IMR-90 (cell line): ENCODE measurements around the gene COQ2. TPM values are rescaled to one million over a fixed set of nuclear protein-coding genes. Genes with fewer than 3 reads are reported as not detected.

Experiments used
- ATAC-seq: fragments of 200-7000 bp; cut with Tn5 transposase; 2 replicates; pipeline ENCODE4 v1.9.1; 2020; ENCODE audit warnings: low read depth, mild to moderate bottlenecking, moderate library complexity
- BruUV-seq: library from RNA; stranded (reverse); fragments of 400-500 nt; replicated peaks from 2 replicates; lab custom pipeline; 2021; lab: Mats Ljungman, UMichigan
- CTCF ChIA-PET: fragments of 300-600 bp; formaldehyde crosslinking; extraction: SDS; loops from one replicate; lab custom pipeline; 2021; ENCODE audit warnings: antibody characterized with exemption; lab: Yijun Ruan, JAX
- POLR2A ChIA-PET: fragments of 300-600 bp; sonication (Branson Sonifier 250); formaldehyde crosslinking; loops from one replicate; lab custom pipeline; 2022; ENCODE audit warnings: antibody characterized with exemption; ENCODE audit not compliant: unreplicated experiment; lab: Charles Lee
- DNase-seq: peaks from one replicate; pipeline ENCODE4 v3.0.0; 2013
- H2AFZ ChIP-seq: replicated peaks from 2 replicates; pipeline ENCODE3; 2013; ENCODE audit warnings: low read length, mild to moderate bottlenecking; ENCODE audit not compliant: poor library complexity
- H2AK5ac ChIP-seq: 2 replicates; pipeline ENCODE4 v1.6.1; 2013; ENCODE audit warnings: low read depth, low read length, inconsistent platforms
- H2AK9ac ChIP-seq: replicated peaks from 2 replicates; pipeline ENCODE3; 2013; ENCODE audit warnings: mild to moderate bottlenecking, low read depth, low read length, moderate library complexity; ENCODE audit not compliant: poor library complexity
- H2BK120ac ChIP-seq: 2 replicates; pipeline ENCODE4 v1.6.1; 2013; ENCODE audit warnings: low read depth, low read length, inconsistent platforms
- H2BK15ac ChIP-seq: 3 replicates; pipeline ENCODE4 v1.6.1; 2013; ENCODE audit warnings: low read depth, low read length, inconsistent platforms
- H2BK20ac ChIP-seq: 2 replicates; pipeline ENCODE4 v1.6.1; 2013; ENCODE audit warnings: low read depth, mild to moderate bottlenecking, inconsistent platforms, low read length, moderate library complexity
- H2BK5ac ChIP-seq: 2 replicates; pipeline ENCODE4 v1.6.1; 2013; ENCODE audit warnings: mild to moderate bottlenecking, low read depth, low read length, inconsistent platforms; ENCODE audit not compliant: poor library complexity, severe bottlenecking
- H3K14ac ChIP-seq: replicated peaks from 2 replicates; pipeline ENCODE4 v1.6.1; 2013; ENCODE audit warnings: low read depth, low read length, inconsistent platforms
- H3K18ac ChIP-seq: 2 replicates; pipeline ENCODE4 v1.6.1; 2013; ENCODE audit warnings: low read depth, low read length, control low read depth
- H3K23ac ChIP-seq: 2 replicates; pipeline ENCODE4 v1.6.1; 2013; ENCODE audit warnings: low read depth, low read length, inconsistent platforms
- H3K27ac ChIP-seq: 2 replicates; pipeline ENCODE4 v1.5.1; 2013; ENCODE audit warnings: mild to moderate bottlenecking, control low read depth, low read length; ENCODE audit not compliant: insufficient read depth
- H3K27me3 ChIP-seq: 2 replicates; pipeline ENCODE4 v1.6.1; 2013; ENCODE audit warnings: low read length; ENCODE audit not compliant: control insufficient read depth, insufficient read depth
- H3K36me3 ChIP-seq: 2 replicates; pipeline ENCODE4 v1.6.1; 2013; ENCODE audit warnings: low read length, mixed read lengths; ENCODE audit not compliant: control insufficient read depth, insufficient read depth
- H3K4ac ChIP-seq: 2 replicates; pipeline ENCODE4 v1.6.1; 2013; ENCODE audit warnings: low read depth, low read length, inconsistent platforms
- H3K4me1 ChIP-seq: 2 replicates; pipeline ENCODE4 v1.6.1; 2013; ENCODE audit warnings: low read length, mixed read lengths; ENCODE audit not compliant: control insufficient read depth, insufficient read depth
- H3K4me2 ChIP-seq: 2 replicates; pipeline ENCODE4 v1.6.1; 2013; ENCODE audit warnings: low read depth, mild to moderate bottlenecking, control low read depth, low read length, moderate library complexity
- H3K4me3 ChIP-seq: 2 replicates; pipeline ENCODE4 v1.5.1; 2013; ENCODE audit warnings: low read depth, mild to moderate bottlenecking, control low read depth, low read length, moderate library complexity; ENCODE audit not compliant: insufficient read depth
- H3K56ac ChIP-seq: 2 replicates; pipeline ENCODE4 v1.6.1; 2013; ENCODE audit warnings: low read length, inconsistent platforms; ENCODE audit not compliant: insufficient read depth; ENCODE audit errors: extremely low read depth
- H3K79me1 ChIP-seq, 2 experiments: 2 replicates each; pipeline ENCODE4 v1.6.1; 2013; ENCODE audit warnings: low read length in 2 of 2, inconsistent platforms in 1 of 2, low read depth in 1 of 2
- H3K9ac ChIP-seq: 2 replicates; pipeline ENCODE4 v1.6.1; 2013; ENCODE audit warnings: low read depth, low read length, control low read depth
- H3K9me1 ChIP-seq: 2 replicates; pipeline ENCODE4 v1.6.1; 2013; ENCODE audit warnings: low read length, inconsistent platforms; ENCODE audit not compliant: insufficient read depth
- H3K9me3 ChIP-seq: 2 replicates; pipeline ENCODE4 v1.6.1; 2013; ENCODE audit warnings: low read length; ENCODE audit not compliant: control insufficient read depth, insufficient read depth
- H4K20me1 ChIP-seq: 2 replicates; pipeline ENCODE4 v1.6.1; 2013; ENCODE audit warnings: low read length, inconsistent platforms; ENCODE audit not compliant: insufficient read depth
- H4K5ac ChIP-seq: 2 replicates; pipeline ENCODE4 v1.6.1; 2013; ENCODE audit warnings: mild to moderate bottlenecking, low read depth, low read length, control low read depth
- H4K8ac ChIP-seq, 2 experiments: 2 replicates each; pipeline ENCODE4 v1.6.1; 2013; ENCODE audit warnings: low read depth in 2 of 2, low read length in 2 of 2, control low read depth in 1 of 2, inconsistent platforms in 1 of 2
- H4K91ac ChIP-seq: 2 replicates; pipeline ENCODE4 v1.6.1; 2013; ENCODE audit warnings: low read depth, low read length, inconsistent platforms; ENCODE audit not compliant: insufficient read depth
- BHLHE40 ChIP-seq: fragments of 150-350 bp; IDR thresholded peaks from 2 replicates; pipeline ENCODE4 v1.6.1; 2016; ENCODE audit warnings: mild to moderate bottlenecking, low read depth, low read length
- CHD1 ChIP-seq: IDR thresholded peaks from 2 replicates; pipeline ENCODE4 v1.6.1; 2012; ENCODE audit warnings: low read depth, low read length, improper control_type of control experiment
- FOS ChIP-seq: fragments of 150-350 bp; IDR thresholded peaks from 2 replicates; pipeline ENCODE4 v1.6.1; 2016; ENCODE audit warnings: low read depth, low read length
- MAFK ChIP-seq: IDR thresholded peaks from 2 replicates; pipeline ENCODE4 v1.6.1; 2012; ENCODE audit warnings: low read depth, low read length, improper control_type of control experiment
- MAZ ChIP-seq: IDR thresholded peaks from 2 replicates; pipeline ENCODE4 v1.6.1; 2012; ENCODE audit warnings: low read depth, mild to moderate bottlenecking, low read length, improper control_type of control experiment, moderate library complexity, borderline replicate concordance
- MXI1 ChIP-seq: IDR thresholded peaks from 2 replicates; pipeline ENCODE4 v1.6.1; 2012; ENCODE audit warnings: low read depth, mild to moderate bottlenecking, low read length, moderate library complexity, borderline replicate concordance
- NFE2L2 ChIP-seq: fragments of 150-350 bp; IDR thresholded peaks from 2 replicates; pipeline ENCODE4 v1.6.1; 2016; ENCODE audit warnings: low read depth, mild to moderate bottlenecking, low read length
- POLR2A ChIP-seq: IDR thresholded peaks from 2 replicates; pipeline ENCODE4 v1.6.1; 2012; ENCODE audit warnings: mild to moderate bottlenecking, low read depth, low read length
- RCOR1 ChIP-seq: IDR thresholded peaks from 2 replicates; pipeline ENCODE4 v1.6.1; 2012; ENCODE audit warnings: mild to moderate bottlenecking, low read length, improper control_type of control experiment; ENCODE audit not compliant: insufficient replicate concordance
- RFX5 ChIP-seq: IDR thresholded peaks from 2 replicates; pipeline ENCODE4 v1.8.0; 2012; ENCODE audit warnings: low read depth, mild to moderate bottlenecking, low read length, moderate library complexity
- USF2 ChIP-seq: fragments of 150-350 bp; IDR thresholded peaks from 2 replicates; pipeline ENCODE4 v1.6.1; 2017; ENCODE audit warnings: mild to moderate bottlenecking, antibody characterized with exemption, low read length, low read depth
- WGBS, 2 experiments: methylation state at CpG; one replicate each; pipeline versions ENCODE4 v1.1.5 to v1.1.7; 2013; ENCODE audit warnings: missing lambda C conversion rate in 2 of 2; ENCODE audit not compliant: insufficient read length in 1 of 2; ENCODE audit errors: extremely low coverage in 2 of 2; 5-methylcytosine and 5-hydroxymethylcytosine counted together
- dilution Hi-C: fragments of 300-500 bp; cut with HindIII; formaldehyde crosslinking; loops from one replicate; pipeline ENCODE4 v1.14.3; 2018; ENCODE audit warnings: low sequenced_read_pairs; ENCODE audit not compliant: unreplicated experiment
- in situ Hi-C: fragments of 300-500 bp; cut with MboI; formaldehyde crosslinking; loops from 3 replicates; pipeline ENCODE4 v1.14.3; 2019; ENCODE audit warnings: low sequenced_read_pairs, inconsistent platforms, mixed read lengths
- intact Hi-C: fragments of 100-400 bp; cut with micrococcal nuclease; formaldehyde crosslinking; loops from 2 replicates; pipeline ENCODE4 v1.10.0; 2022
- polyA plus RNA-seq, 3 experiments: library from polyadenylated mRNA; depleted of rRNA; stranded (reverse); fragments of >200 nt; gene quantifications; 2 replicates each; pipeline ENCODE4 v1.2.3, GENCODE V29; 2012; ENCODE audit warnings: low replicate concordance in 1 of 3
- total RNA-seq: library from RNA; depleted of rRNA; stranded (reverse); fragments of >200 nt; gene quantifications from 2 replicates; pipeline ENCODE4 v1.2.3, GENCODE V29; 2012
- TF ChIP-seq, protein P1 (sequence below): fragments of 150-350 bp; IDR thresholded peaks from 2 replicates; pipeline ENCODE4 v1.6.1; 2016; ENCODE audit warnings: low read depth, mild to moderate bottlenecking, low read length, moderate library complexity, borderline replicate concordance
- TF ChIP-seq, protein P2 (sequence below): conservative IDR thresholded peaks from 2 replicates; pipeline ENCODE4 v1.5.1; 2012; ENCODE audit warnings: mild to moderate bottlenecking, low read depth, low read length, improper control_type of control experiment

Gene COQ2
- total and polyA plus RNA-seq, 2 of the 4 experiments (the other 2 are of a cell fraction) = 7.3 to 7.4 TPM

DNA sequence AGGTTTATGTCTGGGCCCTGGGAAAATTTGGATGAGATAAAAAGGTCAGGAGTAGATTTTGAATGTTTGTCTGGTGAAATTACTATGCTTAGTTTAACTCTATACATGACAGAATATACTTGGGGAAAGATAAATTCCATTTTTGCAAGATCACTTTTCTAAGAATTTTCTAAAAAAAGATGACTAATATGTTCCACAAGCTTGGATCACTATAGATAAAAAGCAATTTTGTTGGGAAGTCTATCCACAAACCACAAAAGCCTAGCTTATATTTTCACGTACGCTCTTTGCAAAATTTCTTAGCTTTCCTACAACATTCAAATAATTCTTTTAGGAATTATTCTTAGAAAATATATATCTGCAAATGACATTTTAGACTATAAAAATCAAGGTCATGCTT is 20.6 kb upstream of the COQ2 start:
- Histone ChIP-seq H3K9me1 (no peaks in the 10 kb centered on the region), H3K9ac (no peak overlapping the region), H4K5ac (no peak overlapping the region), H2AK9ac (no peak overlapping the region), H2AFZ (no peak overlapping the region), H2BK5ac (no peak overlapping the region), H3K27me3 (peaks cover 15% of the 10 kb centered on the region), H3K18ac (no peak overlapping the region), H4K91ac (no peak overlapping the region), H4K20me1 (no peaks in the 10 kb centered on the region), H3K23ac (no peak overlapping the region), H2BK20ac (no peak overlapping the region), H3K79me1 (no peaks in the 10 kb centered on the region), H3K4ac (no peak overlapping the region), H3K56ac (no peak overlapping the region), H3K36me3 (no peaks in the 10 kb centered on the region), H3K4me3 (no peak overlapping the region), H2BK120ac (no peak overlapping the region), H3K4me2 (no peak overlapping the region), H3K27ac (no peak overlapping the region), H4K8ac (no peak overlapping the region), H3K9me3 (no peaks in the 10 kb centered on the region), H2AK5ac (no peak overlapping the region), H3K4me1 (no peaks in the 10 kb centered on the region), H2BK15ac (no peak overlapping the region), H3K14ac (no peak overlapping the region)
- in situ Hi-C loops = no loop called here
- no peak for TF ChIP-seq NFE2L2
- TF ChIP-seq RCOR1 = no peak
- no peak for TF ChIP-seq POLR2A
- no peak for TF ChIP-seq CHD1
- no peak for TF ChIP-seq BHLHE40
- TF ChIP-seq USF2 = no peak
- no peak for TF ChIP-seq MXI1
- no peak for TF ChIP-seq RFX5
- TF ChIP-seq, protein P1, sequence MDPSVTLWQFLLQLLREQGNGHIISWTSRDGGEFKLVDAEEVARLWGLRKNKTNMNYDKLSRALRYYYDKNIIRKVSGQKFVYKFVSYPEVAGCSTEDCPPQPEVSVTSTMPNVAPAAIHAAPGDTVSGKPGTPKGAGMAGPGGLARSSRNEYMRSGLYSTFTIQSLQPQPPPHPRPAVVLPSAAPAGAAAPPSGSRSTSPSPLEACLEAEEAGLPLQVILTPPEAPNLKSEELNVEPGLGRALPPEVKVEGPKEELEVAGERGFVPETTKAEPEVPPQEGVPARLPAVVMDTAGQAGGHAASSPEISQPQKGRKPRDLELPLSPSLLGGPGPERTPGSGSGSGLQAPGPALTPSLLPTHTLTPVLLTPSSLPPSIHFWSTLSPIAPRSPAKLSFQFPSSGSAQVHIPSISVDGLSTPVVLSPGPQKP = no peak
- no peak for TF ChIP-seq MAZ
- TF ChIP-seq, protein P2, sequence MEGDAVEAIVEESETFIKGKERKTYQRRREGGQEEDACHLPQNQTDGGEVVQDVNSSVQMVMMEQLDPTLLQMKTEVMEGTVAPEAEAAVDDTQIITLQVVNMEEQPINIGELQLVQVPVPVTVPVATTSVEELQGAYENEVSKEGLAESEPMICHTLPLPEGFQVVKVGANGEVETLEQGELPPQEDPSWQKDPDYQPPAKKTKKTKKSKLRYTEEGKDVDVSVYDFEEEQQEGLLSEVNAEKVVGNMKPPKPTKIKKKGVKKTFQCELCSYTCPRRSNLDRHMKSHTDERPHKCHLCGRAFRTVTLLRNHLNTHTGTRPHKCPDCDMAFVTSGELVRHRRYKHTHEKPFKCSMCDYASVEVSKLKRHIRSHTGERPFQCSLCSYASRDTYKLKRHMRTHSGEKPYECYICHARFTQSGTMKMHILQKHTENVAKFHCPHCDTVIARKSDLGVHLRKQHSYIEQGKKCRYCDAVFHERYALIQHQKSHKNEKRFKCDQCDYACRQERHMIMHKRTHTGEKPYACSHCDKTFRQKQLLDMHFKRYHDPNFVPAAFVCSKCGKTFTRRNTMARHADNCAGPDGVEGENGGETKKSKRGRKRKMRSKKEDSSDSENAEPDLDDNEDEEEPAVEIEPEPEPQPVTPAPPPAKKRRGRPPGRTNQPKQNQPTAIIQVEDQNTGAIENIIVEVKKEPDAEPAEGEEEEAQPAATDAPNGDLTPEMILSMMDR = no peak
- TF ChIP-seq MAFK = no peak
- TF ChIP-seq FOS = no peak
- DNase-seq (no peak), ATAC-seq (no peak)
- POLR2A ChIA-PET = no interaction called here
- no CpG with 5 or more reads among the region's 2 CpGs for WGBS, 2 experiments
- dilution Hi-C loops = no loop called here
- no TSS peak for BruUV-seq
- CTCF ChIA-PET = no interaction called here
- intact Hi-C loops = no loop called here
